ENCODE data around the gene GNAO1. TPM values are rescaled to one million over a fixed set of nuclear protein-coding genes. Genes with fewer than 3 reads are reported as not detected.

Gene GNAO1
- total RNA-seq, 1 donor from 2014 or later = 2.0 TPM

GRCh38 chr16:56282451-56282850, 91.2 kb downstream of the GNAO1 start:
- Mint-ChIP-seq H3K27me3 (peaks cover 2% of the 10 kb centered on the region), H3K9me3 (no peaks in the 10 kb centered on the region), H3K4me1 (peaks cover 26% of the 10 kb centered on the region), H3K27ac (no peak overlapping the region), H3K36me3 (ENCODE audit: low read depth) (no peaks in the 10 kb centered on the region), H3K4me3 (no peak overlapping the region)
- intact Hi-C loops (cut with micrococcal nuclease) = no loop called here
- DNase-seq = no peak

DNA sequence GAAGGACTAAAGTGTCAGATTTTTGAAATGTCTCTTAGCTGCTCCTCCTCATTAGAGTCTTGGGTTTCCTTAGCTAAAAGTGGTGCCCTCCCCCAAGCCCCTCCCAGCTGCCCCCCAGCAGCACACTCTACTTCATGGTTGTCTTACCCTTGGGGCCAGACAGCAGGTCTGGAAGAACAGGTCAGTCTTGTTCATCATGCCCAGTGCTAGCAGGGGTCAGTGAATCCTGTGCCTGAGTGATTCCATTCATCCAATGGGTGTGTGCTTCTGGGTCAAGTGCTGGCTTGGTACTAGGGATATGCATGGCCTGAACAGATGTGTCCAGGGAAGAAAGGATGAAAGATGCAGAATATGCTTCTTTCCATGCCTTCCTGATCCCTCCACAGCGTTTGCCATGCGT, 93.2 kb downstream of the GNAO1 start:
- intact Hi-C loops (cut with micrococcal nuclease) = no loop called here
- no peaks in the 10 kb centered on the region for H3K9me3 Mint-ChIP-seq
- H3K27ac Mint-ChIP-seq = no peak overlapping the region
- H3K27me3 Mint-ChIP-seq = no peaks in the 10 kb centered on the region
- no peak overlapping the region for H3K4me3 Mint-ChIP-seq
- peaks cover 13% of the 10 kb centered on the region for H3K4me1 Mint-ChIP-seq
- H3K36me3 Mint-ChIP-seq (ENCODE audit: low read depth) = no peaks in the 10 kb centered on the region
- no peak for DNase-seq

DNA sequence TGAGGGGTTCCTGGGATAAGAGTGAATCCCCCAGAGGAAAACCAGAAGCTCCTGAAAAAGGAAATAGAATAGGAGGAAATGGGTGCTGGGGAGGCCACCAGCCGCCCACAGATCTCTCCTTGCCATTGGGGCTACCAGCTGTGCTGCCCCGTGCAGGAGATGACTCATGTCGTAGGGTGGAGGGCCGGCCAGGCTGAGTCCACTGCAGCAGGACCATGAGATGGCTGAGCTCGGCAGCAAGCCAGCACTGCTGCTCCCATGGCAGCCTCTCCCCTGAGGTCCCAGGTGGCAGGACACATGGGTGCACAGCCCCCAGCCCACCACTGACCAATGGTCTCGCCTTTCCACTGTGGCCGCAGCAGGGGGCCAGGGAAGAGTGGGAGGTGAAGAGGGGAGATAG, 95.5 kb downstream of the GNAO1 start:
- Mint-ChIP-seq H3K9me3 (no peaks in the 10 kb centered on the region), H3K27ac (no peak overlapping the region), H3K4me1 (no peaks in the 10 kb centered on the region), H3K4me3 (no peak overlapping the region), H3K36me3 (ENCODE audit: low read depth) (no peaks in the 10 kb centered on the region), H3K27me3 (peaks cover 3% of the 10 kb centered on the region)
- DNase-seq = no peak
- intact Hi-C loops (cut with micrococcal nuclease) = no loop called here

DNA sequence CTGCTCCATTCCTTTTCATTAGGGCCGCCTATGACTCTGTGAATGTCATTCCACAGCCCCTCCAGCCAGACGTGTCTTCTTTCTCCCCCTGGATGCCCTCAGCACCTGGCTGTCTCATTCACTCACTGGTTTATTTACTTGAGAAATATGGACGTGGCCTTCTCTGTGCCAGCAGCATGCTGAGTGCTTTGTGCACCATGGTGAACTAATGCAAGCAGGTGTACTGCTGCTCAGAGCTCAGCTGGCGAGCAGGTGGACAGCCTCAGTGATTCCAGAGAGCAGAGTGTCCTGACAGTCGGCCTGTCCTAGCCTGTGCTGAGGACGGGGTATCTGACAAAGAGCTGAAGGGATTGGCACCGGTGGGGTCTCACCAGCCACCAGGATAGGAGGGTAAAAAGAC, 96.7 kb downstream of the GNAO1 start:
- Mint-ChIP-seq H3K27ac (no peak overlapping the region), H3K36me3 (ENCODE audit: low read depth) (no peaks in the 10 kb centered on the region), H3K9me3 (no peaks in the 10 kb centered on the region), H3K4me3 (no peak overlapping the region), H3K27me3 (peaks cover 8% of the 10 kb centered on the region), H3K4me1 (no peaks in the 10 kb centered on the region)
- intact Hi-C loops (cut with micrococcal nuclease) = no loop called here
- no peak for DNase-seq

DNA sequence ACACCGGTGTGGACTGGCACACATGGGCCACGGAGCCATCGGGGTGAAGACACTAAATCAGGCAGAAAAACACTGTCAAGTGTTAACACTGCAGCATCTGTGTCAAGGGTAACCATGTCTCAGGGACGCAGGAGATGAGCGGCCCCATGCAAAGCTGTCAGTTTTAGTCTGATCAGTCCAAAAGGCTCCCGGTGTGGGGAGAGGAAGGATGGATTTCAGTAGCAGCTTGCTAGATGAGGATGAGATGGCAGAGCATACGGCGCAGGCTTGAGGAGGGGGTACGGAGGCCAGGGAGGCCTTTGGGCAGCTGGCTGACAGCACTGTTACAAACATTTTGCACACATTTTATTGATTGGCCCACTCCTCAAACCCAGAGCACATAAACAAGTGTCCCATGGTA, 98.1 kb downstream of the GNAO1 start:
- H3K4me1 Mint-ChIP-seq = no peaks in the 10 kb centered on the region
- no peak overlapping the region for H3K27ac Mint-ChIP-seq
- no peaks in the 10 kb centered on the region for H3K9me3 Mint-ChIP-seq
- peaks cover 8% of the 10 kb centered on the region for H3K27me3 Mint-ChIP-seq
- DNase-seq = no peak
- no peak overlapping the region for H3K4me3 Mint-ChIP-seq
- intact Hi-C loops (cut with micrococcal nuclease) = no loop called here
- H3K36me3 Mint-ChIP-seq (ENCODE audit: low read depth) = no peaks in the 10 kb centered on the region

DNA sequence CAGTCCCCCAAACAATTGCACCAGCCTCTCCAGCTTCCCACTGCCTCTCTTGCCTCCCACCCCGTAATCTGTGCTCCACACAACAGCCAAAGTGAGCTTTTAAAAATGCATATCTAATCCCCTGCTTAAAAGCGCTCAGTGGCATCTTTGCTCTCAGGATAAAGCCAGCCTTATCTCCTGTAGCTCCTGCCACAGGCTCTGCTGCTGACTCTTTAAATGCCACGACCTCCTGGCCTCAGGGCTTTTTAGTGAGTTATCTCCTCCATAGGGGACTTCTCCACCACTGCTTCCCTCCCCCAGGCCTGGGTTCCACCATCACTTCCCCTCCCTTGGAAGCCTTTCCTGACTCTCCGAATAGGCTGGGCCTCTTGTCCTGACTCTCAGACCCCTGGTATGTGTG, 98.6 kb downstream of the GNAO1 start:
- H3K4me1 Mint-ChIP-seq = no peaks in the 10 kb centered on the region
- no peaks in the 10 kb centered on the region for H3K36me3 Mint-ChIP-seq (ENCODE audit: low read depth)
- intact Hi-C loops (cut with micrococcal nuclease) = no loop called here
- no peak for DNase-seq
- H3K27me3 Mint-ChIP-seq = peaks cover 8% of the 10 kb centered on the region
- no peak overlapping the region for H3K27ac Mint-ChIP-seq
- H3K4me3 Mint-ChIP-seq = no peak overlapping the region
- H3K9me3 Mint-ChIP-seq = no peaks in the 10 kb centered on the region

GRCh38 chr16:56294014-56294413, 102.7 kb downstream of the GNAO1 start:
- no peak for DNase-seq
- H3K27me3 Mint-ChIP-seq = peaks cover 14% of the 10 kb centered on the region
- intact Hi-C loops (cut with micrococcal nuclease) = no loop called here
- H3K36me3 Mint-ChIP-seq (ENCODE audit: low read depth) = no peaks in the 10 kb centered on the region
- H3K4me3 Mint-ChIP-seq = no peak overlapping the region
- H3K27ac Mint-ChIP-seq = no peak overlapping the region
- H3K4me1 Mint-ChIP-seq = peaks cover 2% of the 10 kb centered on the region
- no peaks in the 10 kb centered on the region for H3K9me3 Mint-ChIP-seq

DNA sequence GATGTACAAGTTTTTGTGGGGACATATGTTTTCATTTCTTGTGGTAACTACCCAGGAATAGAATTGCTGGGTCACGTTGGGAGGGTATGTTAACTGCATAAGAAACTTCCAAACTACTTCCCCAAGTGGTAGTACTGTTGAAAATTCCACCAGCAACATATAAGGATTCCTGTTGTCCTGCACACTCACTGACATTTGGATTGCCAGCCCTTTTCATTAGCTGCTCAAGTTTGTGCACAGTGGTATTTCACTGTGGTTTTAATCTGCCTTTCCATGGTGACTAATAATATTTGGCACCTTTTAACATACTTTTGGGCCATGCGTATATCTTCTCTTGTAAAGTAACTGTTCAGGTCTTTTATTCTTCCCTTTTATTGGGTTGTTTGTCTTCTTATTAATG, 103.3 kb downstream of the GNAO1 start:
- H3K27ac Mint-ChIP-seq = no peak overlapping the region
- no peak overlapping the region for H3K4me3 Mint-ChIP-seq
- peaks cover 2% of the 10 kb centered on the region for H3K4me1 Mint-ChIP-seq
- intact Hi-C loops (cut with micrococcal nuclease) = no loop called here
- no peaks in the 10 kb centered on the region for H3K9me3 Mint-ChIP-seq
- no peak for DNase-seq
- H3K27me3 Mint-ChIP-seq = peaks cover 14% of the 10 kb centered on the region
- no peaks in the 10 kb centered on the region for H3K36me3 Mint-ChIP-seq (ENCODE audit: low read depth)

DNA sequence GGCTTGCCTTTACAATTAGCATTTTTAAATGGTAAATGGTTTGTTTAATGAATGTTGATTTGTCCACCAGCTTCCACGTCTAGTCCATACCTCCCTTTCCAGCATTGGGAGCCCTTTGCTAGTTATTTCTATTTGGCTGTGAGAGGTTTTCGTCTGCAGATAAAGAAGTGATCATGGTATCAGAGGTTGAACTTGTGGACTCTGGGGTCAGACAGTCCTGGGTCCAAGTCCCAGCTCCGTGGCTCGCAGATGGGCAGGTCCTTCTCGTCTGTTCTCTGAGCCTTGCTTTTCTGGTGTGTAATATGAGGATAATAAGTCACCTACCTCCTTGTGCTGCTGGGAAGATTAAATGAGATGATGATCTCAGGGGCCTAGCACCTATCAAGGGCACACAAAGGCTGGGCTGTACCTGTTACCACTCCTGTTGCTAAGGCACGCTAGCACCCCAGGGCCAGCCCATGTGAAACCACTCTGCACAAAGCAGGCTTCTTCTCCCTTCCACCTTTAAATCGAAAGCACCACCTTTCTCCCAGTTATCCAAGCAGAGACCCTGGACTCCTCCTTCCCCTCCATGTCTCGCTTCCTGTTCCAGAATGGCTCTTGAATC, 103.9 kb downstream of the GNAO1 start:
- H3K4me1 Mint-ChIP-seq = peaks cover 2% of the 10 kb centered on the region
- H3K27ac Mint-ChIP-seq = no peak overlapping the region
- H3K4me3 Mint-ChIP-seq = no peak overlapping the region
- H3K9me3 Mint-ChIP-seq = no peaks in the 10 kb centered on the region
- no peaks in the 10 kb centered on the region for H3K36me3 Mint-ChIP-seq (ENCODE audit: low read depth)
- DNase-seq = no peak
- H3K27me3 Mint-ChIP-seq = peaks cover 14% of the 10 kb centered on the region
- intact Hi-C loops (cut with micrococcal nuclease) = no loop called here

- DNase-seq = no peak
- intact Hi-C loops (cut with micrococcal nuclease) = no loop called here
- Mint-ChIP-seq H3K27ac (no peak overlapping the region), H3K4me3 (no peak overlapping the region), H3K4me1 (peaks cover 2% of the 10 kb centered on the region), H3K36me3 (ENCODE audit: low read depth) (no peaks in the 10 kb centered on the region), H3K9me3 (no peaks in the 10 kb centered on the region), H3K27me3 (peaks cover 14% of the 10 kb centered on the region)
Observed at GRCh38 chr16:56295739-56296527, 104.6 kb downstream of the GNAO1 start.

GRCh38 chr16:56297684-56298083, 106.4 kb downstream of the GNAO1 start:
- Mint-ChIP-seq H3K4me1 (peaks cover 2% of the 10 kb centered on the region), H3K27me3 (peaks cover 7% of the 10 kb centered on the region), H3K36me3 (ENCODE audit: low read depth) (no peaks in the 10 kb centered on the region), H3K27ac (no peak overlapping the region), H3K4me3 (no peak overlapping the region), H3K9me3 (no peaks in the 10 kb centered on the region)
- DNase-seq = no peak
- intact Hi-C loops (cut with micrococcal nuclease) = no loop called here

- Mint-ChIP-seq H3K4me3 (no peak overlapping the region), H3K27me3 (peaks cover 7% of the 10 kb centered on the region), H3K9me3 (no peaks in the 10 kb centered on the region), H3K27ac (no peak overlapping the region), H3K4me1 (peaks cover 2% of the 10 kb centered on the region), H3K36me3 (ENCODE audit: low read depth) (no peaks in the 10 kb centered on the region)
- DNase-seq = no peak
- intact Hi-C loops (cut with micrococcal nuclease) = no loop called here
Observed at GRCh38 chr16:56298116-56298515, 106.8 kb downstream of the GNAO1 start.

DNA sequence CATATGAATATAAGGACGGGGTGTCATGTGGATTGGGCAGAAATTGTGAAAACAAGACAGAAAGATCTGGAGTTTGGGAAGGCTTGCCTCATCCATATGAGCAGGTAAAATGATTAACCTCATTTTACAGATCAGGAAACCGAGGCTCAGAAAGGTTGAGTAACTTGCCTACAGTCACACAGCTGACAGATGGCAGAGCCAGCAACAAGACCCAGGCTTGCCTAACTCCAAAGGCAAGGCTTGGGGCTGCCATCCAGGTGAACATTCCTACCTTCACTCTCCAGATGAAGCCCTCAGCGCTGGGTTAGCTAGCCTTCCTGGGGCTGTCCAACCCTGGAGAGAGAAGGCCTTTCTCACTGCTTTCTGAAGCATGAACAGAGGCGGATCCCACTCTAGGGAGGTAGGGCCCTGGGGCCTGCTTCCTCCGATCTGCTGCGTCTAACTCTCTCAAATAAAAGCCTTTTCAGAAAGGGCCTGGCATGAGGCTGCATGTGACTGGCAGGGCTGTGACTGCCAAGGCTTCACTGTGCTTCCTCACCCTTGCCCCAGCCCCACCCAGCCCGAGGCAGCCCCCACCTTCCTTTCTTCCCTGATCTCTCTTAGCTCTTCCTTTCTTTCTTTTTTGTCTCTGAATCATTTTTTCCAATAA, 107.8 kb downstream of the GNAO1 start:
- Mint-ChIP-seq H3K27ac (no peak overlapping the region), H3K36me3 (ENCODE audit: low read depth) (no peaks in the 10 kb centered on the region), H3K4me3 (no peak overlapping the region), H3K4me1 (peaks cover 2% of the 10 kb centered on the region), H3K27me3 (peaks cover 7% of the 10 kb centered on the region), H3K9me3 (no peaks in the 10 kb centered on the region)
- no peak for DNase-seq
- intact Hi-C loops (cut with micrococcal nuclease) = no loop called here

DNA sequence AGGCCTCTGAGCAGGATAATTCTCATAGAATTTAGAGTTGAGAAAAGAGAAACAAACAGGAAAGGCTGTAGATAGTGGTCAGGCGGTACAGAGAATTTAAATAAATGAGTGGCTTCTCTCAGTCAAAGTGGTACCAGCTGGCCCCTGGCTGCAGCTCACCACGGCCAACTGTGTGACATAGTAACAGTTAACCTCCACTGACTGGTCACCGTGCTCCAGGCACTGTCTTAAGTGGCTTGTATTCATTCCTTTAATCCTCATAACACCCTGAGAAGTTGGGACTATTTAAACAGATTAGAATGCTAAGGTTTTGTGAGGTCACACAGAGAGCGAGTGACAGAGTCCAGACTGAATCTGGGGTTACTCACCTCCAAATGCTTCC, 108.9 kb downstream of the GNAO1 start:
- Mint-ChIP-seq H3K36me3 (ENCODE audit: low read depth) (no peaks in the 10 kb centered on the region), H3K27me3 (peaks cover 7% of the 10 kb centered on the region), H3K27ac (no peak overlapping the region), H3K4me3 (no peak overlapping the region), H3K9me3 (no peaks in the 10 kb centered on the region), H3K4me1 (peaks cover 2% of the 10 kb centered on the region)
- DNase-seq = no peak
- intact Hi-C loops (cut with micrococcal nuclease) = no loop called here
